Stimulated activated CD4-positive, alpha-beta T cell treated with anti-CD3 and anti-CD28 coated beads, TNF-alpha, amount 100 ng/mL, for 4 hours (primary cell): ENCODE data around the gene UBE3B.

Experiments
- DNase-seq, 3 experiments: peaks; one replicate each; pipeline ENCODE4 v3.0.0-alpha.2; 2020; ENCODE audit warnings: low read depth in 3 of 3

The UBE3B gene

GRCh38 chr12:109553906-109554500, 76.6 kb downstream of the UBE3B start:
- DNase-seq = no peak

GRCh38 chr12:109554761-109555160, 77.3 kb downstream of the UBE3B start:
- no peak for DNase-seq

- DNase-seq = no peak
Measured at GRCh38 chr12:109555431-109556315, 78.2 kb downstream of the UBE3B start.

- DNase-seq = no peak
Measured at GRCh38 chr12:109557200-109557599, 79.8 kb downstream of the UBE3B start.

- DNase-seq = no peak
Measured at GRCh38 chr12:109557805-109558204, 80.4 kb downstream of the UBE3B start.

- no peak for DNase-seq
Measured at GRCh38 chr12:109558374-109559199, 81.2 kb downstream of the UBE3B start.

- DNase-seq = no peak
Measured at GRCh38 chr12:109559200-109559505, 81.7 kb downstream of the UBE3B start.

GRCh38 chr12:109559601-109560000, 82.2 kb downstream of the UBE3B start:
- no peak for DNase-seq

- DNase-seq = no peak
Measured at GRCh38 chr12:109560867-109561710, 83.7 kb downstream of the UBE3B start.

- no peak for DNase-seq
Measured at GRCh38 chr12:109561711-109562030, 84.2 kb downstream of the UBE3B start.

GRCh38 chr12:109562871-109563270, 85.4 kb downstream of the UBE3B start:
- no peak for DNase-seq

- DNase-seq = no peak
Measured at GRCh38 chr12:109563291-109564284, 86.2 kb downstream of the UBE3B start.

GRCh38 chr12:109566424-109566823, 89.0 kb downstream of the UBE3B start:
- DNase-seq = no peak

- DNase-seq = no peak
Measured at GRCh38 chr12:109567296-109567695, 89.9 kb downstream of the UBE3B start.

- DNase-seq = no peak
Measured at GRCh38 chr12:109567967-109568366, 90.5 kb downstream of the UBE3B start.

GRCh38 chr12:109568486-109568885, 91.1 kb downstream of the UBE3B start:
- DNase-seq = no peak

- no peak for DNase-seq
Measured at GRCh38 chr12:109571773-109572505, 94.5 kb downstream of the UBE3B start.

GRCh38 chr12:109572506-109572845, 95.0 kb downstream of the UBE3B start:
- no peak for DNase-seq

GRCh38 chr12:109573029-109573913, 95.8 kb downstream of the UBE3B start, which contains the start of the genes MMAB and MVK:
TSS of gene MMAB (minus strand) at chr12:109573504. CDS start at chr12:109573480, 24 bp downstream.
TSS of gene MVK (plus strand) at chr12:109573794. CDS start at chr12:109574823, 1,029 bp downstream.
- peak; percentile 93 to 98 (median 96) for DNase-seq
